HG02973 (cell line): ENCODE results near the gene TFPI.
"Not testable (repeated sequence)": the region's sequence is repeated elsewhere in the genome, so short reads cannot be mapped to it uniquely, and the experiment has no call there.

ENCODE experiments used
- ATAC-seq: cut with Tn5 transposase; IDR thresholded peaks from one replicate; pipeline ENCODE4 v1.9.1; 2021; ENCODE audit warnings: moderate library complexity; ENCODE audit not compliant: unreplicated experiment

TFPI gene

DNA sequence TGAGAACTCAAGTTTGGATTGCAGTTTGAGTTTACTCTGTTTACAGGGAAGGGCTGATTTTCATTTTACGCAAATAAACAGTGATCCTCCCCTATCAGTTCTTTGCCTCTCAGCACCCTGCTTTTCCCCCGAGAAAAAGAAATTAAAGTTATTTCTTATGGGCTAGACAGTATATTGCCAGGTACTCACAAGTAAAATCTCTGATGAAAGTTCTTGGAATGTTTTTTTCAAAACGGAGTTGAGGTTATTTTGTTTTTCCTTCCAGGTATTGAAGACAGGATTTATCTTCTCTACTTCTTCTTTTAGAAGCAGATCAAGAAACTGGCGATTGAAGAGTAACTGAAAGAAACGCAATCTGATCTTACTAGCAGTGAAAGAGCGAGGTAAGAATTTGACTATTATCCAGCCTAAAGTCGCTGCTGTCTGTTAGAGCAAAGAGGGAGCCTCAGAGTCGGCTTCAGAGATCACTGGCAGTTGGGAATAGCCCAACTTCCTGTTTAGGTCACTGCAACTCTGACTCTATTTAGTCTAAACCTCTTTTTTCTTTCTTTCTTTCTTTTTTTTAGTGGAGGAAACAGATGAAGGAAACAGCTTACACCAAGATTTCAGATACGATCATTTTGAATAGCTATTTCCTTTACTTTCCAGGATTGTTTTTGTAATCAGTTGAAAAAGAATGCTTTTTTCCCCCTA lies at the start of gene TFPI:
Gene TFPI (minus strand): TSS at position 425 of the 693 bp plus-strand sequence. CDS start 50,667 bp downstream, outside the sequence.
- no peak for ATAC-seq

DNA sequence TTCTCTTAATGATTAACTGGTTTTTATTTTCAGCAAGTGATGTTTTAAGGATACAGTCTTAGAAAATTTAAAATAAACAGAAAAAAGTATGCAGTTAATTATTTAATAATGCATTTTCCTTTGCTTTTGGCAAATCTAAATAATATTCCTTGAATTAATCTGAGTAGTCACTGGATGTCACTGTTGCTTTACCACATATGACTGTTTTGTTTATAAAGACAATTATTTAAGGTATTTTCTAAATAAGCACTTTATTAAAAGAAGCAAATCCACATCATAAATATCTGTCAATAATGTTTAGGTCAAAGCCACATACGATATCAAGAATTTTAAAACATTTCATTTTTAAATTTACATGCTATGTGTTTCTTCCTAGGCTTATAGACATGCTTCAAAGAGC lies 40.6 kb upstream of the TFPI start:
- ATAC-seq, result no peak

GRCh38 chr2:187593697-187594096 lies 39.5 kb upstream of the TFPI start:
- no peak for ATAC-seq

DNA sequence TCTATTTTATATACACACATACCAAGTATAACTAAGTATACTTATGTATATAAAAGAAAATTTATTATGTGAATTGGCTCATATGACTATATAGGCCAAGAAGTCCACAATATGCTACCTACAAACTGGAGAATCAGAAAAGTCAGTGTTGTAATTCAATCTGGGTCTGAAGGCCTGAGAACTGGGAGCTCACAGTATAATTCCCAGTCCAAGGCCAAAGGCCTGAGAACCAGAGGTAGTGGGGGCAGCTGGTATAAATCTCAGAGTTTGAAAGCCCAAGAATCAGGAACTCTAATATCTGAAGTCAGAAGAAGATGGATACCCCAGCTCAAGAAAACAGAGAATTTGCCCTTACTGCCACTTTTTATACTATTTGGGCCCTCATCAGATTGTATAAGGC lies 38.9 kb upstream of the TFPI start:
- ATAC-seq, result no peak

- ATAC-seq, result no peak
These were observed 35.9 kb upstream of the TFPI start for GRCh38 chr2:187590175-187590574.

DNA sequence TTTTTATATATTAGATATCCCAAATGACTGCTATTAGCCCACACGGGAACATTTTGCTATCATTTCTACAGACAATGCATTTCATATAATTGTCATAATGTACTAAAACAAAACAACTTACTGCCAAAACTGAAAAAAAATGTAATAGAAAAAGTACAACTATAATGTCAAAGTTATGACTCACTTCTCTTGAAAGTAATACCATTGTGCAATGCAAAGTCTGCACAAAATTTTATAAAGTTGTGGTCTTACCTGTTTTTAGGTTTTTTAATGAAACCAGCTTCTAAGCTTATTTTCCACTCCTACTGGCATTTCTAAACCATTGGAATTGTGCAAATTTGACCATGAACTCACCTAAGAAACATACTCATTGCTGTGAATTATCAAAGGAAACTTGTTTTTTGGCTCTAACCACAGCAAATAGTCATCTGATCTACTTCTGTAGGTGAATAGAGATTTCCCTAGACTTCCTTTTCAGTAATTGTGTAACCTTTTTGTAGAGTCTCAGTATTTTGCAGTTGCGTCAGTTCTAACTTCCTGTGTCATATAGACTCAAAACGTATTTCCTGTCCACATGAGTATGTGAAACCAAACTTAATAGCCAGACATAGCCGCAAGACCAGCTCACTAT lies 31.9 kb upstream of the TFPI start:
- peak; percentile 90 for ATAC-seq

GRCh38 chr2:187581125-187581896 lies 27.1 kb upstream of the TFPI start:
- ATAC-seq, result peak; percentile 58

GRCh38 chr2:187580462-187581124 lies 26.4 kb upstream of the TFPI start:
- peak; percentile 49 for ATAC-seq

GRCh38 chr2:187577310-187577709 lies 23.1 kb upstream of the TFPI start:
- ATAC-seq, result no peak

- no peak for ATAC-seq
These were observed 22.7 kb upstream of the TFPI start for GRCh38 chr2:187576906-187577305.

DNA sequence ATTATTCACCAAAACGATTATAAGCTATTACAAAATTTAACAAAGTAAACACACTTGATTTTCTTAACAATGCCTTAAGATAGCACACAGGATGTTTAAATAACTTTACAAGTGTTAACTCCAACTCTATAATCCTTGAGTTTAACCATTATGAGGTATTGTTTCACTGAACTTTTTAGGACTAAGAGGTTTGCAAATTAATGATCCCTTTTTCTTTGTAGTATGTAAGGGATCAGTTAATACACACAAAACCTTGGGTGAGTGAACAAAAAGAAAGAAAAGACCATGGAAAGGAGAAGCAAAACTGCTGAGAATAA lies 21.5 kb upstream of the TFPI start:
- no peak for ATAC-seq

DNA sequence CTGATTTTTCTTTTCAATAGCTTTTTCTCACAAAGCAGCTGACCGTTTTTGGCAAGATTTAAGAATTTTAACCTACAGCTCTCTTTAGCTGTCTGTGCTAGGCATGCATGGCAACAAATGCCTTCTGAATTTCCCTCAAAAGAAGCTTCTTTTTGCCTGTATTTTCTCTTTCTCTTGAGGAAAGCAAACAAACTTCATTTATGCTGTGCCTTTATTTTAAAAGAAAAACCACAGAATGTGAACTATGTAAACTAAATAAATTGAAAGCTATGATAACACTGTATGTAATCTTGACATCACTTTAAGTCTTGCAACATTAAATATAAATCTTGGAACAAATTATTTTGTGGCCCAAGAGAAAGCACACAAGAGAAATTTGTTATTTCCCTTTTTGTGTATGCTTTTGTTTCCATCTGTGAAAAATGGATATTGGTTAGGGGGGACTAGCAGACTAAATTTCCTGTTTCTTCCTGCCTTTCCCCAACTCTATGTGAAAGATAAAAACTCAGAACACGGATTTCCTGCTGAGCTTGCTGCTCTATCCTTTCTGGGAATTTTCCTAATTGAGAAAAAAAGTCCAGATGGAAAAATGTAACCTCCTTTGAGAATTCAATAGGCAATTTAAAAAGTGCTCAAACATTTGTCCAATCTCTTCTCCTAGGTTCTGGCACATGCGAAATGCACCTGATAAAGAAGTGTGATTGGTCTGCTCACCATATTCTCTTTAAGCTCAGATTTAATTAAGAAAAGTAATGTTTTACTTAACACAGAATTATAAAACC lies 20.9 kb upstream of the TFPI start:
- ATAC-seq, result no peak

DNA sequence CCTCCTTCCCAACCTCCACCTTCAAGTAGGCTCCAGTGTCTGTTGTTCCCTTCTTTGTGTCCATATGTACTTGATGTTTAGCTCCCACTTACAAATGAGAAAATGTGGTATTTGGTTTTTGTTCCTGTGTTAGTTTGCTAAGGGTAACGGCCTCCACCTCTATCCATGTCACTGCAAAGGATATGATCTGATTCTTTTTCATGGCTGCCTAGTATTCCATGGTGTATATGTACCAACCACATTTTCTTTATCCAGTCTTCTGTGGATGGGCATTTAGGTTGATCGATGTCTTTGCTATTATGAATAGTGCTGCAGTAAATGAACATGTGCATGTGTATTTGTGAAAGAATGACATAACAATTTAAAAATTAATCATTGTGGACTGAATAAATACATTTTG lies 19.5 kb upstream of the TFPI start:
- no peak for ATAC-seq

- ATAC-seq, result not testable (repeated sequence)
These were observed 17.8 kb upstream of the TFPI start for GRCh38 chr2:187571996-187572395.

DNA sequence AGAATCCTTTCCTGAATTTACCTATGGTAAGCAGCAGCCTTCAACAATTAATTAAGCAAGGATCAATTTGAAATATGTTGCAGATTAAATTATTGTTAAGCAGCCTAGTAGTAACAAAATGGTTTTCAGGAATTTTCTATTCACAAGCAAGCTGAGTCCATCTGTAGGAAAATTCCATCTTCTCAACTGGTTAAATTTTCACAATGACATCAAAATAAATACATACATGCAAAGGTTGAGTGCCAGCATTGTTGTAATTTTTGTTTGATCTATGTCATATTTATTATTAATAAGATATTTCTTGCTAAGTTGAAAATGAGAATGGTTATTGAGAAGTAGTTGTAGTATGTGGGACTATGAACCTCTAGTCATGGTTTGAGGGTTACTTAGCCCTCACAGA lies 15.3 kb upstream of the TFPI start:
- ATAC-seq, result no peak

GRCh38 chr2:187569042-187569441 lies 14.8 kb upstream of the TFPI start:
- ATAC-seq, result no peak

GRCh38 chr2:187567126-187567525 lies 12.9 kb upstream of the TFPI start:
- no peak for ATAC-seq

- no peak for ATAC-seq
These were observed 12.5 kb upstream of the TFPI start for GRCh38 chr2:187566712-187567111.

DNA sequence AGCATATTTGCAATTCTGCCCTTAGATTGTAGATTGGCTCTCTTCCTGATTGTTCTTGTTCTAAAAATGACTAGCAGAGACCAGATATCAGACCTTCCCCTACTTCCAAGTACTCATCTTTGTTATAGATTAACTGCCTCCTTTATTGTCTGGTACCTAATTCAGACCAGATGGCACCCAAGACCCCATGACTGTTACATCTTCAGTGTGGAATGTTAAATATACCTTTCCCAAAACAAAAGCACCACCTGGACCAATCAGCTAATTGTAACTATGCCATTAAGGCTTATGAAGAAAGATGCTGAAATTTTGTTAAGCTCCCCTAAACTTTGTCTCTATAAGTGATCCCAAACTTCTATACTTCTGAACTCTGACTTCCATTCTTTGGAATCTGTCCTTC lies 12.0 kb upstream of the TFPI start:
- no peak for ATAC-seq

- not testable (repeated sequence) for ATAC-seq
These were observed 11.4 kb upstream of the TFPI start for GRCh38 chr2:187565618-187566017.

DNA sequence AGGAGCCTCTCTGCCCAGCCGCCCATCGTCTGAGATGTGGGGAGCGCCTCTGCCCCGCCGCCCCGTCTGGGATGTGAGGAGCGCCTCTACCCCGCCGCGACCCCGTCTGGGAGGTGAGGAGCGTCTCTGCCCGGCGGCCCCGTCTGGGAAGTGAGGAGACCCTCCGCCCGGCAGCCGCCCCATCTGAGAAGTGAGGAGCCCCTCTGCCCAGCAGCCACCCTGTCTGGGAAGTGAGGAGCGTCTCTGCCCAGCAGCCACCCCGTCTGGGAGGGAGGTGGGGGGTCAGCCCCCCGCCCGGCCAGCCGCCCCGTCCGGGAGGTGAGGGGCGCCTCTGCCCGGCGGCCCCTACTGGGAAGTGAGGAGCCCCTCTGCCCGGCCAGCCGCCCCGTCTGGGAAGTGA lies 2.3 kb upstream of the TFPI start:
- not testable (repeated sequence) for ATAC-seq
